ENCODE data around the gene CD9. TPM values are rescaled to one million over a fixed set of nuclear protein-coding genes. Genes with fewer than 3 reads are reported as not detected.
A peak's percentile ranks its signal among the peaks of the same experiment; 100 is the strongest.

Gene CD9
- total and polyA plus RNA-seq, 4 donors = 267 to 506 (median 294) TPM

DNA sequence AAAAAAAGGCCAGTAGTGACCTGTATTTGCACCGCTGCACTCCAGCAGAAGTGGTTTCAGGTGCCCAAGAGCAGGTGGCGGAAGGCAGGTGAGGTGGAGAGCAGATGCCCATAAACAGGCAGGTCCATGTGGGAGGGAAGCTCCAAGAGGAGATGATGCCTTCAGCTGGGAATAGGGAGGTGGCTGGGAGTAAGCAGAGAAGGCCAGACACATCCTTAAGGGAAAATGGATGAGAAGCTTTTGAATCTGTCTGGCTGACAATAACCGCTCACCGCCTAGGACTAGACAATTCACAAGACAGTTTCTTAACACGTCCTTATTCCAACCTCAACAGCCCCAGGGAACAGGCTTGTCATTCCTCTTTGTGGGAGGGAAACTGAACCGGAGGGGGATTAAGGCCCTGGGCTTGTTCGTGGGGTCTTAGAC lies 66.4 kb downstream of the CD9 start:
- Histone ChIP-seq H3K27ac (ENCODE audit: low read depth in 1 of 2, low read length in 2 of 2) (no peak overlapping the region), H3K36me3 (ENCODE audit: control insufficient read depth in 1 of 2, insufficient read depth in 2 of 2, low read length in 1 of 2) (no peaks in the 10 kb centered on the region), H3K4me3 (ENCODE audit: low read length in 2 of 2) (no peak overlapping the region), H3K4me1 (ENCODE audit: control insufficient read depth in 1 of 2, insufficient read depth in 2 of 2, low read length in 2 of 2) (no peaks in the 10 kb centered on the region), H3K9me3 (ENCODE audit: control insufficient read depth, low read length) (no peaks in the 10 kb centered on the region), H3K27me3 (ENCODE audit: control insufficient read depth in 1 of 2, insufficient read depth in 2 of 2, low read length in 1 of 2) (no peaks in the 10 kb centered on the region)
- 93 to 95% methylated on average over 7 of the region's 7 CpGs for WGBS, 2 donors
- DNase-seq = peak in 1 of 2 donors; percentile 20
- intact Hi-C loops (cut with DNase I) = no loop called here
- ATAC-seq (ENCODE audit: low FRiP score) = no peak

DNA sequence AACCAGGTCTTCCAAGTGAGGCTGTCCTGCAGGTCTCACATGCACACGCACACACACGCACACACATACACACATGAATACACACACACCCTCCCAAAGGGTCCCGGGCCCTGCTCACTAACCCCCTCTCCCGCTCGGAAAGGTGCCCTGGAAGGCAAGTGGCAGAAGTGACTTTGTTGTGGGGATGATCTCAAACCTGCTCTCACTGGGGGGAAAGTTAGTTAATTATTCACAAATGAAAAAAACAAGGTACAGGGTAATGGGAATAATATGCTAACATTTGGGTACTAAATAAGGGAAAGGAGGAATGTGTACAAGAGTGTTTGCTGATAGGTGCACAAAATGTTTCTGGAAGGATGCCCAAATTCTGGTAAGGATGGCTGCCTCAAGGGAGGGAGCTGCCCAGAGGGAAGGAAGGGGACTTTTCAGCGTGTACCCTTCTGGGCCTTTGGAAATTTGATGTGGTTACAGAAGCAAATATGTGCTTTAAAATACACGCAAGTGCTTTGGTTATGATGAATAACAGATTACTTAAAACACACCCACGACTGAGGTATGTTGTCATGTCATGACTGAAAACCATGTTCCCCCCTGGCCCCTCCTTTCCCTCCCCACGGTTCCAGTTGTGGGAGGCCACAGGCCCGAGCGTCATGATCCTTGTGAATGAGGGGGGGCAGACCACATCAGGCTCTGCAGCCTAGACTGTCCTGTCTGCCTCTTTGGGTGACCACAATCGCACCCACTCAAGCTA lies 66.9 kb downstream of the CD9 start:
- no peak for ATAC-seq (ENCODE audit: low FRiP score)
- intact Hi-C loops (cut with DNase I) = no loop called here
- DNase-seq = peak in 1 of 2 donors; percentile 37
- no peaks in the 10 kb centered on the region for H3K9me3 ChIP-seq (ENCODE audit: control insufficient read depth, low read length)
- no peaks in the 10 kb centered on the region for H3K27me3 ChIP-seq (ENCODE audit: control insufficient read depth in 1 of 2, insufficient read depth in 2 of 2, low read length in 1 of 2)
- no peak overlapping the region for H3K4me3 ChIP-seq (ENCODE audit: low read length in 2 of 2)
- H3K27ac ChIP-seq (ENCODE audit: low read depth in 1 of 2, low read length in 2 of 2) = no peak overlapping the region
- no peaks in the 10 kb centered on the region for H3K4me1 ChIP-seq (ENCODE audit: control insufficient read depth in 1 of 2, insufficient read depth in 2 of 2, low read length in 2 of 2)
- H3K36me3 ChIP-seq (ENCODE audit: control insufficient read depth in 1 of 2, insufficient read depth in 2 of 2, low read length in 1 of 2) = no peaks in the 10 kb centered on the region
- 76 to 78% methylated on average over 12 of the region's 12 CpGs for WGBS, 2 donors

DNA sequence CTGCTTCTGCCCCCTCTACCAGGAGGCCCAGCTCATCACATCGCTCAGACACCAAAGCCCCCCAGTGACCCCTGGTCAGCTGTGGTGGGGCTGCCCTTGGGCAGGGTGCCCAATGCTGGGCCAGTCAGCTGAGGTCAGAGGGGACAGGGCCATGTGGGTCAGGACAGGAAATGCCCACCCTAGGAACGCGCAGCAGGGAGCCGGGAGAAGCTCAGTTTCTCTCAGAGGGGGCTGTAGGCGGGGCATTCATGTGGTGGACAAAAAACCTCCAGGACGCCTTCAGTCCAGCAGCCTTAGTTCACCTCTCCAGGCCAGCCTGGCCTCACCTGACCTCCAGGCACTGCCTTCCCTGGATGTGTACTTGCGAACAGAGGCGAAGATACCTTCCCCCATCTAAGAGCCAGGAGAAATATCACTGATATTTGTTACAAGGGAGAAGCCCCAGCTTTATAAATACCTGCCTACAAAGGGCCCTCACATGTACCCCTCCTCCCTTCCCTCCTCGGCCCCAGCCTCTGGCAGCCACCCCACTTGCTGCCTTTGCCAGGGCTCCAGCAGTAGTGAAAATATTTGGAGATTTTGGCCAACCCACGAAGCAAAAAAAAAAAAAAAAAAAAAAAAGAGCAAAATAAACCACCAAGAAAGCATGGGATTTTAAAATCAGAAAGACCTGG lies 68.4 kb downstream of the CD9 start:
- ATAC-seq (ENCODE audit: low FRiP score) (no peak), DNase-seq (peak in 1 of 2 donors; percentile 83)
- WGBS, 2 donors = 25 to 30% methylated on average over 10 of the region's 10 CpGs
- intact Hi-C loops (cut with DNase I) = loop anchor here in 1 of 2 donors (2.0 kb wide), 1 partner anchor 30 kb away; no protein-coding TSS in a partner anchor
- Histone ChIP-seq H3K4me1 (ENCODE audit: control insufficient read depth in 1 of 2, insufficient read depth in 2 of 2, low read length in 2 of 2) (no peaks in the 10 kb centered on the region), H3K27ac (ENCODE audit: low read depth in 1 of 2, low read length in 2 of 2) (no peak overlapping the region), H3K36me3 (ENCODE audit: control insufficient read depth in 1 of 2, insufficient read depth in 2 of 2, low read length in 1 of 2) (no peaks in the 10 kb centered on the region), H3K4me3 (ENCODE audit: low read length in 2 of 2) (no peak overlapping the region), H3K9me3 (ENCODE audit: control insufficient read depth, low read length) (no peaks in the 10 kb centered on the region), H3K27me3 (ENCODE audit: control insufficient read depth in 1 of 2, insufficient read depth in 2 of 2, low read length in 1 of 2) (no peaks in the 10 kb centered on the region)

DNA sequence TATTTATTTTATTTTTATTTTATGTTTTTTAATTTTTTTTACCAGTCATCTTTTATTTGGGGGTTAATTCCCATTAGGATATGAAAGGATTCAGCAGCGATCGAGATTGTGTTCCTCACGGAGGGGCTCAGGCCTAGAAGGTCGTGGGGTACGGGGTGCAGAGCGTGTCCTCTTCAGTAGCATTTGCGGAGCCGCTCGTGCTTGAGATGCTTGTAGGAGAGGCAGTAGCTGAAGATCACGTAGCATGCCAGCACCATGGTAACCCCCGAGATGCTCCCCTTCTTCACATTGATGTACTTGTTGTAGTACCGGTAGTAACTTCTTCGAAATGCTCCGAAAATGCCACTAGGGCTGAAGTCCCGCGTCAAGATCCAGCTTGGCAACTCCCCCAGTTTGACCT lies 69.8 kb downstream of the CD9 start:
- H3K27me3 ChIP-seq (ENCODE audit: control insufficient read depth in 1 of 2, insufficient read depth in 2 of 2, low read length in 1 of 2) = no peaks in the 10 kb centered on the region
- DNase-seq (peak in 1 of 2 donors; percentile 31), ATAC-seq (ENCODE audit: low FRiP score) (no peak)
- no peak overlapping the region for H3K27ac ChIP-seq (ENCODE audit: low read depth in 1 of 2, low read length in 2 of 2)
- H3K36me3 ChIP-seq (ENCODE audit: control insufficient read depth in 1 of 2, insufficient read depth in 2 of 2, low read length in 1 of 2) = no peaks in the 10 kb centered on the region
- intact Hi-C loops (cut with DNase I) = loop anchor here in 1 of 2 donors (2.0 kb wide), 1 partner anchor 31 kb away; no protein-coding TSS in a partner anchor
- 96% methylated on average over 16 of the region's 16 CpGs for WGBS, 2 donors
- no peak overlapping the region for H3K4me3 ChIP-seq (ENCODE audit: low read length in 2 of 2)
- no peaks in the 10 kb centered on the region for H3K4me1 ChIP-seq (ENCODE audit: control insufficient read depth in 1 of 2, insufficient read depth in 2 of 2, low read length in 2 of 2)
- H3K9me3 ChIP-seq (ENCODE audit: control insufficient read depth, low read length) = no peaks in the 10 kb centered on the region

DNA sequence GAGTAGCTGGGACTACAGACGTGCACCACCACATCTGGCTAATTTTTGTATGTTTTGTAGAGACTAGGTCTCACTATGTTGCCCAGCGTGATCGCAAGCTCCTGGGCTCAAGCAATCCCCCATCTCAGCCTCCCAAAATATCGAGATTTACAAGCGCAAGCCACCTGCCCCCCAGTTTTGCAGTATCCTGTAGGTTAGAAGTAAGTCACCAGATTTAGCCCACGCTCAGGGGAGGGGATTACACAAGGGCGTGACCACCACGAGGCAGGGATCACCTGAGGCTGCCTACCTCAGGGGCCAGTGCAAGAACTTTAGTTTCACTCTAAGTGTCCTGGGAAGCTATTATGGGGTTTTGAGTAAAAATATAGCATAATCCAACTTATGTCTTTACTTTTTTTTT lies 71.1 kb downstream of the CD9 start:
- peak in 1 of 2 donors; percentile 20 for DNase-seq
- intact Hi-C loops (cut with DNase I) = no loop called here
- no peak overlapping the region for H3K4me3 ChIP-seq (ENCODE audit: low read length in 2 of 2)
- H3K4me1 ChIP-seq (ENCODE audit: control insufficient read depth in 1 of 2, insufficient read depth in 2 of 2, low read length in 2 of 2) = no peaks in the 10 kb centered on the region
- ATAC-seq (ENCODE audit: low FRiP score) = no peak
- no peaks in the 10 kb centered on the region for H3K27me3 ChIP-seq (ENCODE audit: control insufficient read depth in 1 of 2, insufficient read depth in 2 of 2, low read length in 1 of 2)
- 96 to 97% methylated on average over 8 of the region's 8 CpGs for WGBS, 2 donors
- H3K36me3 ChIP-seq (ENCODE audit: control insufficient read depth in 1 of 2, insufficient read depth in 2 of 2, low read length in 1 of 2) = no peaks in the 10 kb centered on the region
- no peaks in the 10 kb centered on the region for H3K9me3 ChIP-seq (ENCODE audit: control insufficient read depth, low read length)
- no peak overlapping the region for H3K27ac ChIP-seq (ENCODE audit: low read depth in 1 of 2, low read length in 2 of 2)

DNA sequence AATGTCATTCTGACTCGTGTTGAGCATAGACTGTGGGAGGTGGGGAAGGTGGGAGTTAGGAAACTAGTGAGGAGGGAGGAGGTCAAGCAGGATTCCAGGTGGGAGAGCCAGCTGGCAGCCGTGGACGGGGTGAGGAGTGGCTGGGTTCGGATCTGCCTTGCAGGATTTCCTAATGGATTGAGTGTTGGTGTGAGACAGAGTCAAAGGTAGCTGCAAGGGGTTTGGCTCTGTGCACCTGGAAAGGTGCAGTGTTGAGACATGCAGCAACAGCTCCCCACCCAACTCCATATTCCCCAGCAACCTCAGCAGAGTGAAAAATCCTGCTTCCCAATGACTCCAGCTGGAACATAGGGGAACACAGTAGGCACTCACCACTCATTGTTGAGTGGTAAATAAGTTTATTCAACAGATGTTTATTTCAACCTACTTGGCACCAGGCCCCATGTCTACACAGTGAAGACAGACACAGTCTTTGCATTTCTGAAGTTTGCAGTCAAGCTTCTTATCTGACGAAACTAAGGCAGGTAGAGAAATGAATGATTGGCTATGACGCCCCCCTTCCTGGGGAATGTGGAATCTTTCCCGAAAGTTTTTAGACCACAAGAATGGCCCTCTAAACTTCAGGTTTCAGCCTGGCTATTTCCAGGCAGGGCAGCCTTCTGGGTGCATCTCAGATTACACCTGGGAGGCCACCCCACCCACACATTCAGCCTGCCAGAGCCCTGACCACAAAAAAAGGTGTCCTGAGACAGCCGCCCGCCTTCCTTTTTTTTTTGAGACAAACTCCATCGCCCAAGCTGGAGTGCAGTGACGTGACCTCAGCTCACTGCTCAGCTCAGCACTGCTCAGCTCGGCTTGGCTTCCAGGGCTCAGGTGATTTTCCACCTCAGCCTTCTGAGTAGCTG lies 72.4 kb downstream of the CD9 start:
- Histone ChIP-seq H3K4me1 (ENCODE audit: control insufficient read depth in 1 of 2, insufficient read depth in 2 of 2, low read length in 2 of 2) (no peaks in the 10 kb centered on the region), H3K36me3 (ENCODE audit: control insufficient read depth in 1 of 2, insufficient read depth in 2 of 2, low read length in 1 of 2) (no peaks in the 10 kb centered on the region), H3K4me3 (ENCODE audit: low read length in 2 of 2) (no peak overlapping the region), H3K9me3 (ENCODE audit: control insufficient read depth, low read length) (no peaks in the 10 kb centered on the region), H3K27me3 (ENCODE audit: control insufficient read depth in 1 of 2, insufficient read depth in 2 of 2, low read length in 1 of 2) (no peaks in the 10 kb centered on the region), H3K27ac (ENCODE audit: low read depth in 1 of 2, low read length in 2 of 2) (no peak overlapping the region)
- intact Hi-C loops (cut with DNase I) = no loop called here
- WGBS, 2 donors = 83 to 88% methylated on average over 12 of the region's 12 CpGs
- ATAC-seq (ENCODE audit: low FRiP score) (no peak), DNase-seq (peak in 1 of 2 donors; percentile 54)

DNA sequence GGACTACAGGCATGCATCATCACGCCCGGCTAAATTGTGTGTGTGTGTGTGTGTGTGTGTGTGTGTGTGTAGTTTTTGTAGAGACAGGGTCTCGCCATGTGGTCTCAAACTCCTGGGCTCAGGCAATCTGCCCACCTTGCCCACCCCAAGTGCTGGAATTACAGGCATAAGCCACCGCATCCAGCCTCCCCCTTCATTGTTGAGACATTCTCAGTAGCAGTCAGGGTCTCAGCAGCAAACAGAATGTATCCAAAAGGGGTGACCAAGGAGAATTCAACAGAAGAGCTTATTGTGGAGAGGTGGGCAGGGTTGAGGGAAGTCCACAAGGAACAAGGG lies 73.0 kb downstream of the CD9 start:
- Histone ChIP-seq H3K4me1 (ENCODE audit: control insufficient read depth in 1 of 2, insufficient read depth in 2 of 2, low read length in 2 of 2) (no peaks in the 10 kb centered on the region), H3K36me3 (ENCODE audit: control insufficient read depth in 1 of 2, insufficient read depth in 2 of 2, low read length in 1 of 2) (no peaks in the 10 kb centered on the region), H3K9me3 (ENCODE audit: control insufficient read depth, low read length) (no peaks in the 10 kb centered on the region), H3K27ac (ENCODE audit: low read depth in 1 of 2, low read length in 2 of 2) (no peak overlapping the region), H3K4me3 (ENCODE audit: low read length in 2 of 2) (no peak overlapping the region), H3K27me3 (ENCODE audit: control insufficient read depth in 1 of 2, insufficient read depth in 2 of 2, low read length in 1 of 2) (no peaks in the 10 kb centered on the region)
- WGBS, 2 donors = 93% methylated on average over 4 of the region's 4 CpGs
- intact Hi-C loops (cut with DNase I) = no loop called here
- DNase-seq = peak in 1 of 2 donors; percentile 48
- no peak for ATAC-seq (ENCODE audit: low FRiP score)

DNA sequence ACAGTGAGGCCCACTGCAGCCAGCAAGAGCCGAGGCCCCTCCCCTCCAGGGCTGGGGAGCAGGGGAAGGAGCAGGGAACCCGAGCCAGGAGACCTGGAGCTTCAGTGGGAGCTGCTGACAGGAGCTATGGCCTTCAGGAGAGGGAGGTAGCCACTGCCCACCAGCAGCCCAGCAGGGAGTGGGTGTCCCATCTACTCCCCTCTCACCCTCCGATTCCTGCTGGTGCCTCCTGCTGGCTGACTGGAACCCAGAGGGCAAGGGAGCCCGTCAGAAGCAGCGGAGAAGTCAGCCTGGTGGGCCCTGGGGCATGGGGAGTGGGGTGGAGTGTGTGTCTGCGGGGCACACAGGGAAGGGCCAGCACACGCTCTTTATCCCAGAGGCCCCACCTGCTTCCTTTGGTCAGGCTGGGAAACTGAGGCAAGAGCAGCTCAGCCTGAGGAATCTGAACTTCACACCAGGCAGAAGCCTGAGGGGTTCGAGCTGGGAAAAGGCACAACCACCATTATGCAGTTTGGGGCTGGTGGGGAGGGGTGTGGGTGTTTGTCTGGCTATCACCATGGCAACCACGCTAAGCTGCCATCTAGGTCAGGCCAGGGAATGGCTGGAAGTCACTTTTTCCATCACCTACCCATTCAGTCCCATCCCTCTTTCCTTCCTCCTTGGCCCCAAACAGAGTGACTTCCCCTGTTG lies 73.5 kb downstream of the CD9 start:
- intact Hi-C loops (cut with DNase I) = no loop called here

More for the DNA sequence above, 73.5 kb downstream of the CD9 start:
- peak in 1 of 2 donors; percentile 75 for DNase-seq
- H3K4me3 ChIP-seq (ENCODE audit: low read length in 2 of 2) = no peak overlapping the region
- no peak overlapping the region for H3K27ac ChIP-seq (ENCODE audit: low read depth in 1 of 2, low read length in 2 of 2)
- H3K27me3 ChIP-seq (ENCODE audit: control insufficient read depth in 1 of 2, insufficient read depth in 2 of 2, low read length in 1 of 2) = no peaks in the 10 kb centered on the region
- H3K9me3 ChIP-seq (ENCODE audit: control insufficient read depth, low read length) = no peaks in the 10 kb centered on the region
- ATAC-seq (ENCODE audit: low FRiP score) = peak; percentile 24
- WGBS, 2 donors = 78 to 83% methylated on average over 9 of the region's 9 CpGs
- no peaks in the 10 kb centered on the region for H3K4me1 ChIP-seq (ENCODE audit: control insufficient read depth in 1 of 2, insufficient read depth in 2 of 2, low read length in 2 of 2)
- H3K36me3 ChIP-seq (ENCODE audit: control insufficient read depth in 1 of 2, insufficient read depth in 2 of 2, low read length in 1 of 2) = no peaks in the 10 kb centered on the region

Measured in aorta (tissue), 5 donors.